ENCODE data around the gene CXXC5.

CXXC5 gene

DNA sequence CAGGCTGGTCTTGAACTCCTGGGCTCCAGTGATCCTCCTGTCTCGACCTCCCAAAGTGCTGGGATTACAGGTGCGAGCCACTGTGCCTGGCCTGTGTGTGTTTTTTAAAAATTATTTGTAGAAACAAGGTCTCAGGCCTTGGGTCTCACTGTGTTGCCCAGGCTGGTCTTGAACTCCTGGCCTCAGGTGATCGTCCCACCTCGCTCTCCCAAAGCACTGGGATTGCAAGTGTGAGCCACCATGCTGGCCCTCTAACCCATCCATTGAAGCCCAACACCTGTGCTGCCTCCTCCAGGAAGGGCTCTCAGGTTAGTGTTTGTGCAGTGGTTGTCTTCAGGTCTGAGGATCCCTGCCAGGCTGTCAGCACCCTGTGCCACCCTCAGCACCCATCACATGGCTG lies 56.6 kb downstream of the CXXC5 start:
- TF ChIP-seq, protein P1, sequence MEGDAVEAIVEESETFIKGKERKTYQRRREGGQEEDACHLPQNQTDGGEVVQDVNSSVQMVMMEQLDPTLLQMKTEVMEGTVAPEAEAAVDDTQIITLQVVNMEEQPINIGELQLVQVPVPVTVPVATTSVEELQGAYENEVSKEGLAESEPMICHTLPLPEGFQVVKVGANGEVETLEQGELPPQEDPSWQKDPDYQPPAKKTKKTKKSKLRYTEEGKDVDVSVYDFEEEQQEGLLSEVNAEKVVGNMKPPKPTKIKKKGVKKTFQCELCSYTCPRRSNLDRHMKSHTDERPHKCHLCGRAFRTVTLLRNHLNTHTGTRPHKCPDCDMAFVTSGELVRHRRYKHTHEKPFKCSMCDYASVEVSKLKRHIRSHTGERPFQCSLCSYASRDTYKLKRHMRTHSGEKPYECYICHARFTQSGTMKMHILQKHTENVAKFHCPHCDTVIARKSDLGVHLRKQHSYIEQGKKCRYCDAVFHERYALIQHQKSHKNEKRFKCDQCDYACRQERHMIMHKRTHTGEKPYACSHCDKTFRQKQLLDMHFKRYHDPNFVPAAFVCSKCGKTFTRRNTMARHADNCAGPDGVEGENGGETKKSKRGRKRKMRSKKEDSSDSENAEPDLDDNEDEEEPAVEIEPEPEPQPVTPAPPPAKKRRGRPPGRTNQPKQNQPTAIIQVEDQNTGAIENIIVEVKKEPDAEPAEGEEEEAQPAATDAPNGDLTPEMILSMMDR (IDR thresholded peaks at IDR 0.05; ENCODE audit: borderline replicate concordance, insufficient read depth, low read depth, low read length): no peak
- H3K4me3 ChIP-seq (ENCODE audit: low read depth, low read length): no peak overlapping the region

DNA sequence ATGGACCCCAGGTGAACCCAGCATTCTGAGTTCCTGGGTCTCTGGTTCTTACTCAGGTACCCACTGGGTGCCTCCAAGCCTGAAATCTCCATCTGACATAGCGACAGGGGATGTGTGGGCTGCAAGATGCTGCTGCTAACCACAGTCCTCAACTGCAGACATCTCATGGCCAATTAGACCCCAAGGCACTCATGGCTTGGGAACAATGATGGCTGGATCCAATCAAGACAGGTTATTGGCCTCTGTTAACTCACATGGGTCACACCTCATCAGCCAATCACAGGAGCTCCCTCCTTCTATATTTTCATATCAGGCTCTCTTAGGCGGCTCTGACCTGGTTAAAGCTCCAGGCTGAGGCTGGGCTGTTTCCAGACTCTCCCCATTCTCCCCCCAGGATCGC lies 57.0 kb downstream of the CXXC5 start:
- TF ChIP-seq, protein P1 (IDR thresholded peaks at IDR 0.05; ENCODE audit: borderline replicate concordance, insufficient read depth, low read depth, low read length): no peak

GRCh38 chr5:139705655-139706587 lies 57.8 kb downstream of the CXXC5 start:
- H3K4me3 ChIP-seq (ENCODE audit: low read depth, low read length): no peak overlapping the region
- TF ChIP-seq, protein P1 (IDR thresholded peaks at IDR 0.05; ENCODE audit: borderline replicate concordance, insufficient read depth, low read depth, low read length): no peak

More for the DNA sequence above, 57.0 kb downstream of the CXXC5 start:
- no peak overlapping the region for H3K4me3 ChIP-seq (ENCODE audit: low read depth, low read length)

DNA sequence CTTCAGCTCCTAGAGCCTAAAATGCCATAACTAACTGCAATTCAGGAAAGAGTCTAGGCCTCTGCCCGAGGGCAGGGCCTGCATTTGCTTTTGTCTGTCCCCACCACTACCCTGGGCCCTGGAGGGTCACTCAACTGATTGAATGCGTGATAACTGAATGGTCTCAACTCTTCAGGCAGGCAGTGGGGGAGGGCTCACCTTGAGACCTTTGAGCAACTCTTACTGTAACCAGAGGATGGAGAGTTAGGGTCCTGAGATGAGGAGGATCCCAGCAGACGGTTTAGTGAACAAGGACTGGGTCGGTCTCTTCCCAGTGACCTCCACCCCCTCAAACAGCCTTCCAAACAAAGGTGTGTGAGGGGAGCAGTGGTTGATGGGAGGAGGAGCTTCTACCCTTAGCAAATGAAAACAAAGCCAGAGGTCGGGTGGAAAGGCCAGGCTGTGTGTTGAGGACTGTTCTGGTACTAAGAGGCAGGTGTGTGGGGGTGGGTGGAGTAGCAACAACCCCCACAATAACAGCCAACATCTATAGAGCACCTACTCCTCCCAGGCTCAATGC lies 59.4 kb downstream of the CXXC5 start:
- no peak overlapping the region for H3K4me3 ChIP-seq (ENCODE audit: low read depth, low read length)
- TF ChIP-seq, protein P1 (IDR thresholded peaks at IDR 0.05; ENCODE audit: borderline replicate concordance, insufficient read depth, low read depth, low read length): no peak

DNA sequence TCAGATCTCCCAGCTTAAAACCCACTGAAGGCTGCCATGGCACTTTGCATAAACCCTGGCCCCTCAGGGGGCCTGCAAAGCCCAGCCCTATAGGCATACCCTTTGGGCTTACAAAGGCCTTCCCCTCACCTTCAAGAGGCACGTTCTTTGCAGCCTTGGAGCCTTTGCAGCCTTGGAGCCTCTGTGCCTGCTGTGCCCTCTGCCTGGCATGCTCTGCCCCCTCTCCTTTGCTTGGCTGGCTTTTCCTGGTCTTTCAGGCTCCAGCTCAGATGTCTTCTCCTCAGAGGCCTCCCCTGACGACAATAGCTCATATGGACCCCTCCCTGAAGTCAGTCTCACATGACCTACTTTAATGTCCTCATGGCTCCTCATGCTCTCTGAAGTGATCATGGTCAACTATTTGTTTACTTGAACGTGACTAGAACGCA lies 60.3 kb downstream of the CXXC5 start:
- H3K4me3 ChIP-seq (ENCODE audit: low read depth, low read length): no peak overlapping the region
- TF ChIP-seq, protein P1 (IDR thresholded peaks at IDR 0.05; ENCODE audit: borderline replicate concordance, insufficient read depth, low read depth, low read length): no peak

- TF ChIP-seq, protein P1 (IDR thresholded peaks at IDR 0.05; ENCODE audit: borderline replicate concordance, insufficient read depth, low read depth, low read length): no peak
- peak overlapping the region; percentile 19 for H3K4me3 ChIP-seq (ENCODE audit: low read depth, low read length)
Measured at GRCh38 chr5:139708877-139709581, 60.9 kb downstream of the CXXC5 start.
